HepG2 (cell line): ENCODE measurements around the gene BABAM2. TPM values are rescaled to one million over a fixed set of nuclear protein-coding genes. Genes with fewer than 3 reads are reported as not detected.

Experiments used
- ATAC-seq: fragments of 200-7000 bp; cut with Tn5 transposase; 3 replicates; pipeline ENCODE4 v1.9.1; 2020; ENCODE audit warnings: mild to moderate bottlenecking, moderate library complexity
- BruUV-seq: library from RNA; stranded (reverse); fragments of 400-500 nt; replicated peaks from 2 replicates; lab custom pipeline; 2021; lab: Mats Ljungman, UMichigan
- CTCF ChIA-PET: fragments of 300-600 bp; formaldehyde crosslinking; extraction: SDS; loops from one replicate; lab custom pipeline; 2021; ENCODE audit warnings: low total read pairs, inconsistent platforms, low intra/inter-chr PET ratio; lab: Yijun Ruan, JAX
- POLR2A ChIA-PET: fragments of 350-600 bp; sonication (Branson Sonifier 250); formaldehyde crosslinking; loops from one replicate; lab custom pipeline; 2020; ENCODE audit warnings: antibody characterized with exemption, inconsistent platforms; lab: Yijun Ruan, JAX
- DNase-seq: peaks from one replicate; pipeline ENCODE4 v3.0.0-alpha.2; 2015; ENCODE audit warnings: low spot score
- FAIRE-seq: peaks from 3 replicates; lab custom pipeline; 2011; peaks lifted over from hg19 to GRCh38; lab: Jason Lieb, UNC
- H2AFZ ChIP-seq: one replicate; pipeline ENCODE4 v1.6.1; 2011; ENCODE audit warnings: low read length, inconsistent platforms
- H3K27ac ChIP-seq: fragments of 300-600 bp; 3 replicates; pipeline ENCODE4 v1.8.0; 2011; ENCODE audit warnings: mixed run types, mild to moderate bottlenecking, mixed read lengths, low read length, inconsistent platforms; ENCODE audit not compliant: insufficient read depth; ENCODE audit errors: extremely low read length
- H3K27me3 ChIP-seq, 2 experiments: fragments of 200-600 bp in 1 of 2; 2 replicates in 1 of 2; 3 replicates in 1 of 2; pipeline versions ENCODE4 v1.6.0 to v1.8.0; 2011; ENCODE audit warnings: low read length in 2 of 2, mild to moderate bottlenecking in 2 of 2, moderate library complexity in 2 of 2, inconsistent platforms in 1 of 2; ENCODE audit not compliant: insufficient read depth in 2 of 2, control insufficient read depth in 1 of 2
- H3K36me3 ChIP-seq, 2 experiments: fragments of 200-600 bp in 1 of 2; replicated peaks in 1 of 2; 2 replicates in 1 of 2; 3 replicates in 1 of 2; pipeline versions ENCODE4 v1.5.1 to v1.8.0; 2011; ENCODE audit warnings: low read length in 2 of 2, inconsistent platforms in 1 of 2; ENCODE audit not compliant: insufficient read depth in 2 of 2, control insufficient read depth in 1 of 2
- H3K4me1 ChIP-seq: 2 replicates; pipeline ENCODE4 v1.5.1; 2012; ENCODE audit warnings: low read length, inconsistent platforms; ENCODE audit not compliant: insufficient read depth
- H3K4me2 ChIP-seq: 2 replicates; pipeline ENCODE4 v1.6.0; 2011; ENCODE audit warnings: low read depth, low read length, inconsistent platforms
- H3K4me3 ChIP-seq, 3 experiments: fragments of 200-600 bp in 1 of 3; sonication (generic), shearing (Covaris generic) in 1 of 3; replicated peaks in 1 of 3; 2 replicates each; pipeline ENCODE4 v1.5.1; 2011 to 2016; ENCODE audit warnings: low read length in 3 of 3, inconsistent platforms in 2 of 3, low read depth in 2 of 3, mild to moderate bottlenecking in 2 of 3, control low read depth in 1 of 3, mixed read lengths in 1 of 3; ENCODE audit not compliant: insufficient read depth in 1 of 3
- H3K79me2 ChIP-seq: one replicate; pipeline ENCODE4 v1.6.1; 2011; ENCODE audit warnings: low read length, inconsistent platforms; ENCODE audit not compliant: insufficient read depth
- H3K9ac ChIP-seq: 2 replicates; pipeline ENCODE4 v1.6.0; 2011; ENCODE audit warnings: mild to moderate bottlenecking, low read depth, low read length, inconsistent platforms; ENCODE audit not compliant: insufficient read depth
- H3K9me3 ChIP-seq: 2 replicates; pipeline ENCODE4 v1.5.1; 2012; ENCODE audit warnings: mild to moderate bottlenecking, low read length
- H4K20me1 ChIP-seq: 2 replicates; pipeline ENCODE4 v1.6.0; 2011; ENCODE audit warnings: inconsistent platforms, mild to moderate bottlenecking, low read length, moderate library complexity; ENCODE audit not compliant: insufficient read depth
- HOXA3 ChIP-seq: sonication (generic); formaldehyde crosslinking; IDR thresholded peaks from 2 replicates; pipeline ENCODE4 v1.5.0; 2020; ENCODE audit warnings: missing genetic modification reagents
- MED13 ChIP-seq: sonication (generic); formaldehyde crosslinking; IDR thresholded peaks from 2 replicates; pipeline ENCODE4 v1.5.0; 2020; ENCODE audit warnings: missing genetic modification reagents
- PRMT3 ChIP-seq: sonication (generic); formaldehyde crosslinking; IDR thresholded peaks from 2 replicates; pipeline ENCODE4 v1.8.1; 2022; ENCODE audit warnings: low read depth, mild to moderate bottlenecking, moderate library complexity, missing genetic modification reagents, borderline replicate concordance
- RFXANK ChIP-seq: IDR thresholded peaks from 2 replicates; pipeline ENCODE4 v1.6.1; 2016
- SP5 ChIP-seq: IDR thresholded peaks from 2 replicates; pipeline ENCODE4 v1.6.1; 2016; ENCODE audit warnings: low read depth, borderline replicate concordance
- TOPORS ChIP-seq: sonication (generic); formaldehyde crosslinking; IDR thresholded peaks from 2 replicates; pipeline ENCODE4 v1.8.0; 2023; ENCODE audit warnings: mild to moderate bottlenecking, missing genetic modification reagents
- ZBTB20 ChIP-seq: sonication (generic); formaldehyde crosslinking; IDR thresholded peaks from 2 replicates; pipeline ENCODE4 v1.8.1; 2023; ENCODE audit warnings: missing genetic modification reagents, low read depth, mild to moderate bottlenecking, borderline replicate concordance
- ZFP90 ChIP-seq: sonication (generic); formaldehyde crosslinking; IDR thresholded peaks from 2 replicates; pipeline ENCODE4 v1.8.0; 2022; ENCODE audit warnings: missing genetic modification reagents, mild to moderate bottlenecking, inconsistent platforms, borderline replicate concordance
- ZNF232 ChIP-seq: sonication (generic); formaldehyde crosslinking; IDR thresholded peaks from 2 replicates; pipeline ENCODE4 v1.4.0; 2020; ENCODE audit warnings: missing genetic modification reagents, borderline replicate concordance
- ZNF660 ChIP-seq: sonication (generic); formaldehyde crosslinking; IDR thresholded peaks from 2 replicates; pipeline ENCODE4 v1.5.1; 2020; ENCODE audit warnings: mild to moderate bottlenecking, low read depth, missing genetic modification reagents, borderline replicate concordance
- WGBS: methylation state at CpG from one replicate; pipeline ENCODE4 v1.1.6; 2017; ENCODE audit warnings: low lambda C conversion rate; 5-methylcytosine and 5-hydroxymethylcytosine counted together
- in situ Hi-C: cut with HindIII; loops from 2 replicates; pipeline ENCODE4 v1.10.0; 2017; ENCODE audit warnings: low pct_unique_long_range_greater_than_20kb; ENCODE audit not compliant: extremely low pct_ligation_motif_present
- intact Hi-C: fragments of 100-400 bp; cut with micrococcal nuclease; formaldehyde crosslinking; loops from one replicate; pipeline ENCODE4 v1.10.0; 2022; ENCODE audit not compliant: unreplicated experiment
- polyA plus RNA-seq, 8 experiments: library from polyadenylated mRNA; depleted of rRNA in 3 of 8; stranded (reverse) in 7 of 8; unstranded in 1 of 8; fragments of >200 nt; fragmentation: Illumina TruSeq in 4 of 8; extraction: Trizol in 4 of 8; gene quantifications; 2 replicates each; pipeline versions ENCODE4 v1.2.1 to v1.2.3, GENCODE V29; 2011 to 2016; ENCODE audit warnings: low read depth in 4 of 8, missing spikeins in 1 of 8, mixed read lengths in 1 of 8; ENCODE audit not compliant: insufficient read depth in 1 of 8
- total RNA-seq, 5 experiments: library from RNA; depleted of rRNA; stranded (reverse); fragments of >200 nt; fragmentation: Illumina TruSeq; extraction: Trizol; gene quantifications; 2 replicates each; pipeline ENCODE4 v1.2.3, GENCODE V29; 2016; ENCODE audit warnings: low read depth in 1 of 5

BABAM2 gene
- total and polyA plus RNA-seq, 2 of the 13 experiments (the other 11 are each of a cell fraction or from before 2014, with no cell fraction given): 24.9 to 28.0 TPM

DNA sequence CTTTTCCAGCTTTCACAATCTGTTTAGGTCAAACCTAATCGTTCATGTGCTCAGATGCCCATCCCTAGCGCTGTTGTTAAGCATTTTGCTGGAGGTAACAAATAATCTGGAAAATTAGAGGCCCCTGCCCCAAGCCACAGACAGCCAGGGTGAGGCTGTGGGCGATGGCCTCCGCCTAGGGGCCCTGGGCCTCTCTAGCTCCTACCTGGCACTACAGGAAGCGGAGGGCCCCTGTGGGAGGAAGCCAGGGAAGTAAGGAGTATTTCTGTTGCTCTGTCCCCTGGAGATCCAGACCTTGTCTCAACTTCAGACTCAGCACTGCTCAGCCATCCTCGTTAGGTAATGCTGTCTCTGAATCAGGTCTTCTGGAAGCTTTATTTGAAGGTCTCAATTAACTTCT is 489.7 kb downstream of the BABAM2 start:
- H3K9me3 ChIP-seq: no peaks in the 10 kb centered on the region
- H3K27ac ChIP-seq: no peak overlapping the region
- in situ Hi-C loops: no loop called here
- FAIRE-seq: no peak
- DNase-seq: no peak
- intact Hi-C loops: no loop called here
- ATAC-seq: no peak
- H3K36me3 ChIP-seq: no peaks in the 10 kb centered on the region
- H4K20me1 ChIP-seq: no peaks in the 10 kb centered on the region
- H3K27me3 ChIP-seq: peaks cover 5 to 67% of the 10 kb centered on the region in 2 experiments; a peak in 4 of 5 replicates
- TF ChIP-seq HOXA3 (CRISPR knock-in tag): no peak
- no peak for TF ChIP-seq ZBTB20 (CRISPR knock-in tag)
- TF ChIP-seq RFXANK (CRISPR knock-in tag): no peak
- no peak for TF ChIP-seq MED13
- TF ChIP-seq ZNF232 (CRISPR knock-in tag): no peak
- TF ChIP-seq SP5 (CRISPR knock-in tag): no peak
- no peak for TF ChIP-seq TOPORS (CRISPR knock-in tag)
- no peak for TF ChIP-seq ZFP90 (CRISPR knock-in tag)
- TF ChIP-seq ZNF660 (CRISPR knock-in tag): no peak
- no peak for TF ChIP-seq PRMT3 (CRISPR knock-in tag)
- no peak overlapping the region for H3K4me3 ChIP-seq
- ChIA-PET POLR2A (no interaction called here), CTCF (no interaction called here)
- no TSS peak for BruUV-seq
- H2AFZ ChIP-seq: no peak overlapping the region
- WGBS: 16% methylated on average over 4 of the region's 6 CpGs
- no peak overlapping the region for H3K9ac ChIP-seq
- H3K4me1 ChIP-seq: peaks cover 46% of the 10 kb centered on the region
- no peak overlapping the region for H3K4me2 ChIP-seq
- H3K79me2 ChIP-seq: no peaks in the 10 kb centered on the region
